Esophagus squamous epithelium (tissue), 5 donors: ENCODE measurements around the gene SNCAIP. TPM values are rescaled to one million over a fixed set of nuclear protein-coding genes. Genes with fewer than 3 reads are reported as not detected.
A peak's percentile ranks its signal among the peaks of the same experiment; 100 is the strongest.

Experiments
- DNase-seq: peaks from one replicate; lab custom pipeline; 2025; lab: John Stamatoyannopoulos, UW
- H3K27ac ChIP-seq, 4 donors: fragments of 200-600 bp; sonication (generic); one replicate each; pipeline ENCODE4 v1.5.1; 2016 to 2019; ENCODE audit warnings: mild to moderate bottlenecking in 1 of 4
- H3K27me3 ChIP-seq, 4 donors: fragments of 200-600 bp; sonication (generic); 1 replicate in 3 of 4; 2 replicates in 1 of 4; pipeline versions ENCODE4 v1.5.1 to v1.6.0; 2017 to 2021; ENCODE audit warnings: antibody characterized with exemption in 1 of 4
- H3K36me3 ChIP-seq, 3 donors: fragments of 200-600 bp; sonication (generic); one replicate each; pipeline ENCODE4 v1.5.1; 2016 to 2019
- H3K4me1 ChIP-seq, 3 donors: fragments of 200-600 bp; sonication (generic); one replicate each; pipeline ENCODE4 v1.5.1; 2017 to 2019
- H3K4me3 ChIP-seq, 4 donors: fragments of 200-600 bp; sonication (generic); 1 replicate in 3 of 4; 2 replicates in 1 of 4; pipeline ENCODE4 v1.5.1; 2016 to 2019; ENCODE audit warnings: mild to moderate bottlenecking in 2 of 4, moderate library complexity in 1 of 4
- H3K9me3 ChIP-seq, 3 donors: fragments of 200-600 bp; sonication (generic); one replicate each; pipeline ENCODE4 v1.5.1; 2016 to 2019
- CTCF ChIP-seq, 6 experiments: fragments of 450-650 bp in 4 of 6; fragments of 200-600 bp in 2 of 6; sonication (generic) in 2 of 6; IDR thresholded peaks; one replicate each; pipeline ENCODE4 v1.5.1; 2016 to 2019; ENCODE audit warnings: antibody characterized with exemption in 6 of 6, mild to moderate bottlenecking in 4 of 6, moderate library complexity in 4 of 6
- POLR2A ChIP-seq, 4 donors: fragments of 450-650 bp; IDR thresholded peaks; one replicate each; pipeline ENCODE4 v1.6.1; 2017; ENCODE audit warnings: antibody characterized with exemption in 4 of 4, mild to moderate bottlenecking in 4 of 4, moderate library complexity in 3 of 4
- WGBS, 2 donors: methylation state at CpG; one replicate each; pipeline ENCODE4 v1.1.5; 2018; 5-methylcytosine and 5-hydroxymethylcytosine counted together
- intact Hi-C: fragments of 100-400 bp; cut with DNase I; formaldehyde crosslinking; loops from one replicate; pipeline ENCODE4 v1.15.0; 2022
- total RNA-seq, 4 donors: library from RNA; depleted of rRNA; stranded (reverse); fragments of >200 nt; gene quantifications; one replicate each; pipeline ENCODE4 v1.1.0, GENCODE V29; 2016
- donor health status: DM: yes; HTN: yes; CAD: no.

SNCAIP gene
- total RNA-seq, 4 donors from 2014 or later: 0.48 to 3.3 (median 2.3) TPM

- peaks cover 0 to 2% (median 0%) of the 10 kb centered on the region in 3 donors for H3K4me1 ChIP-seq
- H3K27ac ChIP-seq: no peak overlapping the region
- H3K4me3 ChIP-seq: no peak overlapping the region
- H3K27me3 ChIP-seq: no peaks in the 10 kb centered on the region
- TF ChIP-seq POLR2A (IDR thresholded peaks at IDR 0.05): no peak
- no peak for TF ChIP-seq CTCF (IDR thresholded peaks at IDR 0.05)
- intact Hi-C loops: no loop called here
- DNase-seq: no peak
- 89 to 90% methylated on average over 2 of the region's 2 CpGs for WGBS, 2 donors
- H3K9me3 ChIP-seq: no peaks in the 10 kb centered on the region
- H3K36me3 ChIP-seq: no peaks in the 10 kb centered on the region
Measured at GRCh38 chr5:122464191-122464590, 152.2 kb downstream of the SNCAIP start.

GRCh38 chr5:122465031-122465577, 153.1 kb downstream of the SNCAIP start:
- H3K27ac ChIP-seq: no peak overlapping the region
- no peak overlapping the region for H3K4me3 ChIP-seq
- no peaks in the 10 kb centered on the region for H3K27me3 ChIP-seq
- 76 to 95% methylated on average over 6 to 7 of the region's 7 CpGs for WGBS, 2 donors
- intact Hi-C loops: no loop called here
- no peaks in the 10 kb centered on the region for H3K36me3 ChIP-seq
- TF ChIP-seq POLR2A (IDR thresholded peaks at IDR 0.05): no peak
- TF ChIP-seq CTCF (IDR thresholded peaks at IDR 0.05): no peak
- DNase-seq: no peak
- peaks cover 0 to 11% (median 4%) of the 10 kb centered on the region in 3 donors for H3K4me1 ChIP-seq
- H3K9me3 ChIP-seq: no peaks in the 10 kb centered on the region

GRCh38 chr5:122465994-122466393, 154.0 kb downstream of the SNCAIP start:
- DNase-seq: no peak
- H3K4me1 ChIP-seq: peaks cover 6 to 20% (median 9%) of the 10 kb centered on the region in 3 donors
- no peak overlapping the region for H3K4me3 ChIP-seq
- H3K36me3 ChIP-seq: no peaks in the 10 kb centered on the region
- TF ChIP-seq CTCF (IDR thresholded peaks at IDR 0.05) (no peak), POLR2A (IDR thresholded peaks at IDR 0.05) (no peak)
- no peak overlapping the region for H3K27ac ChIP-seq
- H3K9me3 ChIP-seq: no peaks in the 10 kb centered on the region
- 80 to 81% methylated on average over 4 of the region's 4 CpGs for WGBS, 2 donors
- H3K27me3 ChIP-seq: no peaks in the 10 kb centered on the region
- intact Hi-C loops: no loop called here

GRCh38 chr5:122468351-122469116, 156.5 kb downstream of the SNCAIP start:
- Histone ChIP-seq H3K36me3 (no peaks in the 10 kb centered on the region), H3K9me3 (no peaks in the 10 kb centered on the region), H3K27me3 (no peaks in the 10 kb centered on the region), H3K4me3 (no peak overlapping the region), H3K4me1 (peaks cover 9 to 42% (median 11%) of the 10 kb centered on the region in 3 donors), H3K27ac (no peak overlapping the region)
- no peak for DNase-seq
- intact Hi-C loops: no loop called here
- TF ChIP-seq CTCF (IDR thresholded peaks at IDR 0.05): no peak
- TF ChIP-seq POLR2A (IDR thresholded peaks at IDR 0.05): no peak
- WGBS, 2 donors: 83% methylated on average over 2 of the region's 2 CpGs

- peaks cover 9 to 47% (median 11%) of the 10 kb centered on the region in 3 donors for H3K4me1 ChIP-seq
- DNase-seq: no peak
- 71 to 80% methylated on average over 5 of the region's 5 CpGs for WGBS, 2 donors
- no peak overlapping the region for H3K4me3 ChIP-seq
- peak overlapping the region in 2 of 4 donors; percentile 16 to 66 for H3K27ac ChIP-seq
- no peaks in the 10 kb centered on the region for H3K27me3 ChIP-seq
- no peaks in the 10 kb centered on the region for H3K9me3 ChIP-seq
- no peaks in the 10 kb centered on the region for H3K36me3 ChIP-seq
- intact Hi-C loops: no loop called here
- TF ChIP-seq CTCF (IDR thresholded peaks at IDR 0.05) (no peak), POLR2A (IDR thresholded peaks at IDR 0.05) (no peak)
Measured at GRCh38 chr5:122469384-122469919, 157.4 kb downstream of the SNCAIP start.
